B cell (primary cell): Measurements from ENCODE around the gene ARRB1.

Source experiments
- EZH2 ChIP-seq: IDR thresholded peaks from 2 replicates; pipeline ENCODE4 v1.6.1; 2012; ENCODE audit warnings: borderline replicate concordance, low read depth, mild to moderate bottlenecking, moderate library complexity, low read length; ENCODE audit not compliant: insufficient read depth, poor library complexity, severe bottlenecking
- TF ChIP-seq, protein P1 (sequence below): fragments of 200-600 bp; IDR thresholded peaks from one replicate; pipeline ENCODE4 v1.8.0; 2022; ENCODE audit warnings: antibody characterized with exemption, mild to moderate bottlenecking

DNA sequence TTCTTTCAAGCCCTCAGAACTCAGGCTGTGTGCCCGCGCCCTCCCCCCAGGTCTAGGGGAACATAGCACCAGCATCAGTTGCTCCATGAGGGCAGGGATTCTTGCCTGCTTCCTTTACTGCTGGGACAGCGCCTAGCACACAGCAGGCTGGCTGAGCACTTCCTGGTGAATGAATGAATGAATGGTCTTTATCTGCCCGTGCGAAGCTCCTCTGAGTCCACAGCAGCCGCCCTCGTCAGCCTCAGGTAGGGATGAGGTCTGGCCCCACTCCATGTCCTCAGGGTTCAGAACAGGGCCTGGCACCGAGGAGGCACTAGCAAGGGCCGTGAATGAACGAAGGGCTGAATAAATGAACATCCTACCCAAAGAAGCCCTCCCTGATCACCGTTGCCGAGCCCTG is 27.3 kb downstream of the ARRB1 start:
- TF ChIP-seq, protein P1, sequence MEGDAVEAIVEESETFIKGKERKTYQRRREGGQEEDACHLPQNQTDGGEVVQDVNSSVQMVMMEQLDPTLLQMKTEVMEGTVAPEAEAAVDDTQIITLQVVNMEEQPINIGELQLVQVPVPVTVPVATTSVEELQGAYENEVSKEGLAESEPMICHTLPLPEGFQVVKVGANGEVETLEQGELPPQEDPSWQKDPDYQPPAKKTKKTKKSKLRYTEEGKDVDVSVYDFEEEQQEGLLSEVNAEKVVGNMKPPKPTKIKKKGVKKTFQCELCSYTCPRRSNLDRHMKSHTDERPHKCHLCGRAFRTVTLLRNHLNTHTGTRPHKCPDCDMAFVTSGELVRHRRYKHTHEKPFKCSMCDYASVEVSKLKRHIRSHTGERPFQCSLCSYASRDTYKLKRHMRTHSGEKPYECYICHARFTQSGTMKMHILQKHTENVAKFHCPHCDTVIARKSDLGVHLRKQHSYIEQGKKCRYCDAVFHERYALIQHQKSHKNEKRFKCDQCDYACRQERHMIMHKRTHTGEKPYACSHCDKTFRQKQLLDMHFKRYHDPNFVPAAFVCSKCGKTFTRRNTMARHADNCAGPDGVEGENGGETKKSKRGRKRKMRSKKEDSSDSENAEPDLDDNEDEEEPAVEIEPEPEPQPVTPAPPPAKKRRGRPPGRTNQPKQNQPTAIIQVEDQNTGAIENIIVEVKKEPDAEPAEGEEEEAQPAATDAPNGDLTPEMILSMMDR, result no peak
- no peak for TF ChIP-seq EZH2
